SK-N-SH (cell line): ENCODE data around the gene ABCA1. TPM values are rescaled to one million over a fixed set of nuclear protein-coding genes. Genes with fewer than 3 reads are reported as not detected.

Experiments
- CTCF ChIA-PET: fragments of 300-600, 350-600 bp; formaldehyde crosslinking; extraction: SDS; loops from one replicate; lab custom pipeline; 2021; lab: Yijun Ruan, JAX
- POLR2A ChIA-PET: fragments of 350-600 bp; sonication (Branson Sonifier 250); formaldehyde crosslinking; extraction: SDS; loops from one replicate; lab custom pipeline; 2020; ENCODE audit warnings: antibody characterized with exemption, inconsistent platforms; lab: Yijun Ruan, JAX
- DNase-seq: peaks from one replicate; pipeline ENCODE4 v3.0.0; 2012
- H2AFZ ChIP-seq: fragments of 200-600 bp; sonication (generic); 2 replicates; pipeline ENCODE4 v1.8.1; 2016; ENCODE audit warnings: antibody characterized with exemption, mild to moderate bottlenecking, low read depth
- H3F3A ChIP-seq: fragments of 200-600 bp; sonication (generic); replicated peaks from 2 replicates; pipeline ENCODE3; 2016; ENCODE audit warnings: antibody characterized with exemption, mild to moderate bottlenecking; ENCODE audit not compliant: insufficient read depth
- H3K27ac ChIP-seq, 2 experiments: fragments of 200-500 bp in 1 of 2; fragments of 200-600 bp in 1 of 2; sonication (Bioruptor generic) in 1 of 2; sonication (generic), shearing (Covaris generic) in 1 of 2; 2 replicates each; pipeline versions ENCODE4 v1.5.1 to v1.6.1; 2014 to 2016; ENCODE audit warnings: low read depth in 2 of 2, inconsistent platforms in 1 of 2, low read length in 1 of 2, mild to moderate bottlenecking in 1 of 2, mixed read lengths in 1 of 2
- H3K27me3 ChIP-seq: fragments of 200-600 bp; sonication (generic), shearing (Covaris generic); 2 replicates; pipeline ENCODE4 v1.6.1; 2016; ENCODE audit warnings: mixed run types; ENCODE audit not compliant: insufficient read depth
- H3K36me3 ChIP-seq, 2 experiments: fragments of 200-500 bp in 1 of 2; fragments of 200-600 bp in 1 of 2; sonication (Bioruptor generic) in 1 of 2; sonication (generic) in 1 of 2; replicated peaks in 1 of 2; 2 replicates each; pipeline versions ENCODE3 to v1.5.1; 2014 to 2016; ENCODE audit warnings: low read length in 1 of 2, mild to moderate bottlenecking in 1 of 2; ENCODE audit not compliant: insufficient read depth in 2 of 2, control insufficient read depth in 1 of 2
- H3K4me1 ChIP-seq, 2 experiments: fragments of 200-500 bp in 1 of 2; fragments of 200-600 bp in 1 of 2; sonication (Bioruptor generic) in 1 of 2; sonication (generic), shearing (Covaris generic) in 1 of 2; 2 replicates each; pipeline versions ENCODE4 v1.5.1 to v1.6.1; 2014 to 2016; ENCODE audit warnings: low read depth in 1 of 2, low read length in 1 of 2, mixed run types in 1 of 2; ENCODE audit not compliant: insufficient read depth in 2 of 2, control insufficient read depth in 1 of 2
- H3K4me2 ChIP-seq: fragments of 200-600 bp; sonication (generic), shearing (Covaris generic); 2 replicates; pipeline ENCODE4 v1.6.1; 2017; ENCODE audit warnings: mixed run types
- H3K4me3 ChIP-seq, 2 experiments: fragments of 200-500 bp in 1 of 2; fragments of 200-600 bp in 1 of 2; sonication (Bioruptor generic) in 1 of 2; sonication (generic), shearing (Covaris generic) in 1 of 2; 2 replicates each; pipeline versions ENCODE4 v1.5.1 to v1.8.1; 2014 to 2016; ENCODE audit warnings: low read depth in 2 of 2, inconsistent platforms in 1 of 2, low read length in 1 of 2, mild to moderate bottlenecking in 1 of 2, mixed read lengths in 1 of 2, moderate library complexity in 1 of 2
- H3K79me2 ChIP-seq: fragments of 200-600 bp; sonication (generic); 2 replicates; pipeline ENCODE4 v1.8.1; 2017; ENCODE audit warnings: mild to moderate bottlenecking; ENCODE audit not compliant: insufficient read depth
- H3K9ac ChIP-seq: fragments of 200-600 bp; sonication (generic); 2 replicates; pipeline ENCODE4 v1.6.1; 2017; ENCODE audit warnings: mixed run types
- H3K9me2 ChIP-seq: fragments of 200-600 bp; sonication (generic); 2 replicates; pipeline ENCODE4 v1.6.1; 2017; ENCODE audit warnings: mixed run types
- H3K9me3 ChIP-seq: fragments of 200-600 bp; sonication (generic); 2 replicates; pipeline ENCODE4 v1.6.1; 2017; ENCODE audit warnings: mixed run types, mild to moderate bottlenecking, moderate library complexity
- H4K20me1 ChIP-seq: fragments of 200-600 bp; sonication (generic); 2 replicates; pipeline ENCODE4 v1.6.1; 2017; ENCODE audit warnings: mild to moderate bottlenecking, mixed run types; ENCODE audit not compliant: insufficient read depth
- CHD2 ChIP-seq: fragments of 150-350 bp; IDR thresholded peaks from 2 replicates; pipeline ENCODE4 v1.6.1; 2018; ENCODE audit warnings: low read length; ENCODE audit not compliant: partially characterized antibody
- ELF1 ChIP-seq: IDR thresholded peaks from 2 replicates; pipeline ENCODE4 v1.4.0; 2012
- EP300 ChIP-seq, 2 experiments: IDR thresholded peaks; 2 replicates each; pipeline versions ENCODE4 v1.4.0 to v1.6.1; 2012; ENCODE audit warnings: borderline replicate concordance in 1 of 2, low read depth in 1 of 2, low read length in 1 of 2
- FOSL2 ChIP-seq: IDR thresholded peaks from 2 replicates; pipeline ENCODE4 v1.4.0; 2012; ENCODE audit warnings: low read depth, mild to moderate bottlenecking, moderate library complexity, borderline replicate concordance
- FOXJ3 ChIP-seq: sonication (generic); formaldehyde crosslinking; IDR thresholded peaks from 2 replicates; pipeline ENCODE4 v1.5.1; 2020; ENCODE audit warnings: mild to moderate bottlenecking, missing genetic modification reagents
- MEF2A ChIP-seq: IDR thresholded peaks from 2 replicates; pipeline ENCODE4 v1.4.0; 2012; ENCODE audit warnings: low read depth, borderline replicate concordance
- NFIC ChIP-seq: IDR thresholded peaks from 2 replicates; pipeline ENCODE4 v1.4.0; 2012; ENCODE audit warnings: borderline replicate concordance
- RCOR1 ChIP-seq: fragments of 150-350 bp; IDR thresholded peaks from 2 replicates; pipeline ENCODE4 v1.6.1; 2017; ENCODE audit warnings: antibody characterized with exemption, low read length
- RXRA ChIP-seq: IDR thresholded peaks from 2 replicates; pipeline ENCODE4 v1.4.0; 2012; ENCODE audit warnings: low read depth, mild to moderate bottlenecking, borderline replicate concordance
- SMC3 ChIP-seq: IDR thresholded peaks from 2 replicates; pipeline ENCODE4 v1.6.1; 2012; ENCODE audit warnings: low read depth, low read length, improper control_type of control experiment
- TAF1 ChIP-seq: IDR thresholded peaks from 2 replicates; pipeline ENCODE4 v1.6.1; 2012; ENCODE audit warnings: low read depth, mild to moderate bottlenecking, low read length, moderate library complexity, borderline replicate concordance
- TCF12 ChIP-seq: IDR thresholded peaks from 2 replicates; pipeline ENCODE4 v1.4.0; 2012
- TEAD4 ChIP-seq: IDR thresholded peaks from 2 replicates; pipeline ENCODE4 v1.4.0; 2012; ENCODE audit warnings: mild to moderate bottlenecking, borderline replicate concordance; ENCODE audit not compliant: insufficient read depth
- WGBS: methylation state at CpG from one replicate; pipeline ENCODE4 v1.1.6; 2017; ENCODE audit warnings: low lambda C conversion rate; 5-methylcytosine and 5-hydroxymethylcytosine counted together
- polyA plus RNA-seq, 3 experiments: library from polyadenylated mRNA; depleted of rRNA; stranded (reverse); fragments of >200 nt; gene quantifications; 2 replicates each; pipeline ENCODE4 v1.2.3, GENCODE V29; 2012
- TF ChIP-seq, protein P1 (sequence below): fragments of 150-350 bp; IDR thresholded peaks from 2 replicates; pipeline ENCODE4 v1.6.1; 2016; ENCODE audit warnings: mild to moderate bottlenecking, low read depth, low read length
- TF ChIP-seq, protein P2 (sequence below): IDR thresholded peaks from 2 replicates; pipeline ENCODE4 v1.4.0; 2012; ENCODE audit warnings: low read depth, borderline replicate concordance
- TF ChIP-seq, protein P3 (sequence below): IDR thresholded peaks from 2 replicates; pipeline ENCODE4; 2012

Gene ABCA1
- polyA plus RNA-seq, 1 of the 3 experiments (the other 2 are of a cell fraction), result 5.3 TPM

DNA sequence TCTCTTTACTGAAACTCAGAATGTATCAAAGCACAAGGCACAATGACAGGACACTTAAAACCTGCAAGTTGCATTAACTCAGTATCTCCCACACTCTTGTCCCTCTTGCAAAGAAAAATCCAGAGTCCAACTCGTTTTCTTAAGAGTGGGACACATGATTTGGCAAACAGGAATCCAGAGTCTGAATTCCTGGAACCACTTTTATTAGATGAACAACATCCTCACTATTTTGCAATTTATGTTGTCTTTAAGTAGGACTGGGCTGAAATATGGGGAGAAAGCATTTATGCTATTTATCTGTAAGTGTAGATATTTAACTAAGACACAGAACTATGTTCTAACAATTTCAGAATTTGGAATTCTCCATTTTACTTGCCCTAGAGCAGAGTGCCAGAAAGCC, 69.1 kb downstream of the ABCA1 start:
- POLR2A ChIA-PET, result no interaction called here
- no peak overlapping the region for H3K4me3 ChIP-seq
- H3K27ac ChIP-seq, result no peak overlapping the region
- no peaks in the 10 kb centered on the region for H4K20me1 ChIP-seq
- no peaks in the 10 kb centered on the region for H3K79me2 ChIP-seq
- peaks cover 5 to 11% of the 10 kb centered on the region in 2 experiments; a peak in 1 of 4 replicates for H3K4me1 ChIP-seq
- 35% methylated on average over 1 of the region's 1 CpG for WGBS
- no peak overlapping the region for H3K9ac ChIP-seq
- H3K27me3 ChIP-seq, result no peaks in the 10 kb centered on the region
- H3K36me3 ChIP-seq, result peaks cover 0 to 10% of the 10 kb centered on the region in 2 experiments
- H3K4me2 ChIP-seq, result no peak overlapping the region
- H3K9me3 ChIP-seq, result no peaks in the 10 kb centered on the region
- TF ChIP-seq RXRA (no peak), TEAD4 (no peak), EP300 (IDR thresholded peaks at IDR 0.05; ENCODE audit: borderline replicate concordance in 1 of 2, low read depth in 1 of 2, low read length in 1 of 2) (no peak), TAF1 (no peak), SMC3 (no peak), ELF1 (no peak), FOXJ3 (no peak), RCOR1 (no peak)
- TF ChIP-seq, protein P1, sequence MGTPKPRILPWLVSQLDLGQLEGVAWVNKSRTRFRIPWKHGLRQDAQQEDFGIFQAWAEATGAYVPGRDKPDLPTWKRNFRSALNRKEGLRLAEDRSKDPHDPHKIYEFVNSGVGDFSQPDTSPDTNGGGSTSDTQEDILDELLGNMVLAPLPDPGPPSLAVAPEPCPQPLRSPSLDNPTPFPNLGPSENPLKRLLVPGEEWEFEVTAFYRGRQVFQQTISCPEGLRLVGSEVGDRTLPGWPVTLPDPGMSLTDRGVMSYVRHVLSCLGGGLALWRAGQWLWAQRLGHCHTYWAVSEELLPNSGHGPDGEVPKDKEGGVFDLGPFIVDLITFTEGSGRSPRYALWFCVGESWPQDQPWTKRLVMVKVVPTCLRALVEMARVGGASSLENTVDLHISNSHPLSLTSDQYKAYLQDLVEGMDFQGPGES, result no peak
- DNase-seq, result no peak
- CTCF ChIA-PET, result interaction anchor here (1.6 to 9.6 kb wide), 2 partner anchors 298 to 556 kb away, joined by 5 to 91 read pairs; no protein-coding TSS in a partner anchor
- H3K9me2 ChIP-seq, result no peaks in the 10 kb centered on the region
- H3F3A ChIP-seq, result peaks cover 8% of the 10 kb centered on the region
- no peak overlapping the region for H2AFZ ChIP-seq

DNA sequence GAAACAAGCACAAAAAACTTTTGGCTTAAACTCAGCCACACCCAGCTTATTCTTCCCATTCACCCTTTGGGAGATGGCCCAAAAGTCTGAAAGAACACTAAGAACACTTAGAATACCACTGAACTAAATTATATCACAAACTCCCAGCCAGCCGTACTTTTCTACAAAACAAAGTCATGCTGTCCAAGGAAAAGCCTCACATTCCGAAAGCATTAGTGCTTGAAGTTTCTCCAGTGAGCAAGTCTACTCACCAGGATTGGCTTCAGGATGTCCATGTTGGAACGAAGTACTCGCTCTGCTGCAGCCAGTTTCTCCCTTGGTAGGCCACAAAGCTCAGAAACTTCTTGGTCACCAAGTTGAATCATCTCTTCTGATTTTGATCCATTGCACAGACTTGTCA, 69.7 kb downstream of the ABCA1 start:
- H3K27ac ChIP-seq, result no peak overlapping the region
- no peak for DNase-seq
- H2AFZ ChIP-seq, result no peak overlapping the region
- POLR2A ChIA-PET, result no interaction called here
- no peak overlapping the region for H3K9ac ChIP-seq
- TF ChIP-seq TEAD4, result no peak
- TF ChIP-seq, protein P2, sequence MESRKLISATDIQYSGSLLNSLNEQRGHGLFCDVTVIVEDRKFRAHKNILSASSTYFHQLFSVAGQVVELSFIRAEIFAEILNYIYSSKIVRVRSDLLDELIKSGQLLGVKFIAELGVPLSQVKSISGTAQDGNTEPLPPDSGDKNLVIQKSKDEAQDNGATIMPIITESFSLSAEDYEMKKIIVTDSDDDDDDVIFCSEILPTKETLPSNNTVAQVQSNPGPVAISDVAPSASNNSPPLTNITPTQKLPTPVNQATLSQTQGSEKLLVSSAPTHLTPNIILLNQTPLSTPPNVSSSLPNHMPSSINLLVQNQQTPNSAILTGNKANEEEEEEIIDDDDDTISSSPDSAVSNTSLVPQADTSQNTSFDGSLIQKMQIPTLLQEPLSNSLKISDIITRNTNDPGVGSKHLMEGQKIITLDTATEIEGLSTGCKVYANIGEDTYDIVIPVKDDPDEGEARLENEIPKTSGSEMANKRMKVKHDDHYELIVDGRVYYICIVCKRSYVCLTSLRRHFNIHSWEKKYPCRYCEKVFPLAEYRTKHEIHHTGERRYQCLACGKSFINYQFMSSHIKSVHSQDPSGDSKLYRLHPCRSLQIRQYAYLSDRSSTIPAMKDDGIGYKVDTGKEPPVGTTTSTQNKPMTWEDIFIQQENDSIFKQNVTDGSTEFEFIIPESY, result no peak
- TF ChIP-seq TCF12, result no peak
- TF ChIP-seq MEF2A, result no peak
- TF ChIP-seq RXRA, result no peak
- TF ChIP-seq CHD2, result no peak
- TF ChIP-seq FOSL2, result no peak
- no peak for TF ChIP-seq ELF1
- no peak for TF ChIP-seq NFIC
- no peak for TF ChIP-seq RCOR1
- TF ChIP-seq, protein P3, sequence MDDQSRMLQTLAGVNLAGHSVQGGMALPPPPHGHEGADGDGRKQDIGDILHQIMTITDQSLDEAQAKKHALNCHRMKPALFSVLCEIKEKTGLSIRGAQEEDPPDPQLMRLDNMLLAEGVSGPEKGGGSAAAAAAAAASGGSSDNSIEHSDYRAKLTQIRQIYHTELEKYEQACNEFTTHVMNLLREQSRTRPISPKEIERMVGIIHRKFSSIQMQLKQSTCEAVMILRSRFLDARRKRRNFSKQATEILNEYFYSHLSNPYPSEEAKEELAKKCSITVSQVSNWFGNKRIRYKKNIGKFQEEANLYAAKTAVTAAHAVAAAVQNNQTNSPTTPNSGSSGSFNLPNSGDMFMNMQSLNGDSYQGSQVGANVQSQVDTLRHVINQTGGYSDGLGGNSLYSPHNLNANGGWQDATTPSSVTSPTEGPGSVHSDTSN, result no peak
- no peaks in the 10 kb centered on the region for H4K20me1 ChIP-seq
- peaks cover 8% of the 10 kb centered on the region for H3F3A ChIP-seq
- no peaks in the 10 kb centered on the region for H3K9me3 ChIP-seq
- no peak overlapping the region for H3K4me3 ChIP-seq
- no peaks in the 10 kb centered on the region for H3K9me2 ChIP-seq
- no peaks in the 10 kb centered on the region for H3K27me3 ChIP-seq
- H3K79me2 ChIP-seq, result no peaks in the 10 kb centered on the region
- peaks cover 5% of the 10 kb centered on the region in 2 experiments; a peak in 1 of 4 replicates for H3K4me1 ChIP-seq
- WGBS, result 96% methylated on average over 4 of the region's 4 CpGs
- CTCF ChIA-PET, result interaction anchor here (0.6 to 9.6 kb wide), 3 partner anchors 299 to 557 kb away, joined by 3 to 91 read pairs (median 5); no protein-coding TSS in a partner anchor
- peaks cover 0 to 10% of the 10 kb centered on the region in 2 experiments for H3K36me3 ChIP-seq
- H3K4me2 ChIP-seq, result no peak overlapping the region
